ENCODE data around the gene RNF41. TPM values are rescaled to one million over a fixed set of nuclear protein-coding genes. Genes with fewer than 3 reads are reported as not detected.

Gene RNF41
- total RNA-seq, 2 donors from 2014 or later: 31.4 to 33.0 TPM

Other genes with a start within 250 kb of the RNF41 start
- 10 to 100 TPM; 34.2 to 50.8 TPM for gene RAB5B, start 247.8 kb downstream of the RNF41 start, total RNA-seq
- gene SUOX, start 224.6 kb downstream of the RNF41 start, total RNA-seq: 1 to 10 TPM; 3.4 to 3.5 TPM
- 10 to 100 TPM; 19.1 to 20.3 TPM for gene IKZF4, start 200.9 kb downstream of the RNF41 start, total RNA-seq
- 10 to 100 TPM; 32.5 to 36.1 TPM for gene RPS26, start 180.0 kb downstream of the RNF41 start, total RNA-seq
- under 1 TPM; 0.56 to 0.64 TPM for gene ERBB3, start 141.8 kb downstream of the RNF41 start, total RNA-seq
- 100 to 1,000 TPM; 213 to 427 TPM for gene PA2G4, start 117.4 kb downstream of the RNF41 start, total RNA-seq
- gene RPL41, start 105.3 kb downstream of the RNF41 start, total RNA-seq: 1,000 to 10,000 TPM; 4,564 to 4,582 TPM
- gene ZC3H10, start 103.7 kb downstream of the RNF41 start, total RNA-seq: 1 to 10 TPM; 7.8 to 8.0 TPM
- gene ESYT1, start 93.7 kb downstream of the RNF41 start, total RNA-seq: 100 to 1,000 TPM; 234 to 236 TPM
- gene MYL6B, start 69.3 kb downstream of the RNF41 start, total RNA-seq: 100 to 1,000 TPM in 1 of 2 donors, 10 to 100 TPM in 1; 96.9 to 114 TPM
- gene MYL6, start 63.6 kb downstream of the RNF41 start, total RNA-seq: 1,000 to 10,000 TPM in 1 of 2 donors, 100 to 1,000 TPM in 1; 974 to 1,528 TPM
- 100 to 1,000 TPM; 104 to 114 TPM for gene SMARCC2, start 32.4 kb downstream of the RNF41 start, total RNA-seq
- 10 to 100 TPM; 61.0 to 96.6 TPM for gene NABP2, start 2.4 kb upstream of the RNF41 start, total RNA-seq
- gene SLC39A5, start 8.1 kb upstream of the RNF41 start, total RNA-seq: under 1 TPM in 1 of 2 donors, not detected in 1; 0.41 TPM
- 10 to 100 TPM; 31.1 to 43.0 TPM for gene ANKRD52, start 36.5 kb upstream of the RNF41 start, total RNA-seq
- gene COQ10A, start 45.0 kb upstream of the RNF41 start, total RNA-seq: 1 to 10 TPM; 5.3 to 9.7 TPM
- 100 to 1,000 TPM; 230 to 363 TPM for gene CS, start 78.4 kb upstream of the RNF41 start, total RNA-seq
- gene CNPY2, start 94.1 kb upstream of the RNF41 start, total RNA-seq: 100 to 1,000 TPM in 1 of 2 donors, 10 to 100 TPM in 1; 86.5 to 165 TPM
- gene PAN2, start 112.1 kb upstream of the RNF41 start, total RNA-seq: 10 to 100 TPM; 24.4 to 74.5 TPM
- gene IL23A, start 117.0 kb upstream of the RNF41 start, total RNA-seq: 10 to 100 TPM in 1 of 2 donors, 1 to 10 TPM in 1; 9.8 to 67.1 TPM
- 100 to 1,000 TPM in 1 of 2 donors, 10 to 100 TPM in 1; 85.0 to 144 TPM for gene STAT2, start 138.2 kb upstream of the RNF41 start, total RNA-seq
- not detected for gene APOF, start 140.9 kb upstream of the RNF41 start, total RNA-seq
- gene TIMELESS, start 227.5 kb upstream of the RNF41 start, total RNA-seq: 10 to 100 TPM; 36.6 to 57.4 TPM
- not detected for gene MIP, start 232.7 kb upstream of the RNF41 start, total RNA-seq
- gene SPRYD4, start 246.7 kb upstream of the RNF41 start, total RNA-seq: 1 to 10 TPM; 3.9 to 4.2 TPM